Raji (cell line): ENCODE results near the gene CDK4.
A peak's percentile ranks its signal among the peaks of the same experiment; 100 is the strongest.

Source experiments
- POLR2A ChIP-seq: IDR thresholded peaks from 2 replicates; pipeline ENCODE4 v1.6.1; 2011; ENCODE audit warnings: low read depth, low read length, control low read depth; ENCODE audit not compliant: insufficient read depth

CDK4 gene

GRCh38 chr12:57763881-57764661 lies 12.0 kb upstream of the CDK4 start:
- no peak for TF ChIP-seq POLR2A

- TF ChIP-seq POLR2A: no peak
Observed at GRCh38 chr12:57762463-57762862, 10.4 kb upstream of the CDK4 start.

- no peak for TF ChIP-seq POLR2A
Observed at GRCh38 chr12:57761391-57761998, 9.4 kb upstream of the CDK4 start.

GRCh38 chr12:57760347-57760982 lies 8.4 kb upstream of the CDK4 start:
- no peak for TF ChIP-seq POLR2A

- TF ChIP-seq POLR2A: no peak
Observed at GRCh38 chr12:57759360-57759980, 7.4 kb upstream of the CDK4 start.

GRCh38 chr12:57758552-57759359 lies 6.6 kb upstream of the CDK4 start:
- no peak for TF ChIP-seq POLR2A

- no peak for TF ChIP-seq POLR2A
Observed at GRCh38 chr12:57757771-57758170, 5.7 kb upstream of the CDK4 start.

GRCh38 chr12:57756406-57757341 lies 4.6 kb upstream of the CDK4 start:
- TF ChIP-seq POLR2A: 0 out of 2 replicates have a peak, but pooled peaks have one; percentile 18

- TF ChIP-seq POLR2A: peak; percentile 31; the same call in 1 of the 2 replicates
Observed at GRCh38 chr12:57755454-57756372, 3.6 kb upstream of the CDK4 start.

GRCh38 chr12:57755194-57755453 lies 3.0 kb upstream of the CDK4 start:
- no peak for TF ChIP-seq POLR2A

- TF ChIP-seq POLR2A: peak; percentile 75
Observed at GRCh38 chr12:57754411-57755193, 2.5 kb upstream of the CDK4 start, which contains the start of gene MARCHF9. Gene MARCHF9 (plus strand): TSS chr12:57755103. CDS start chr12:57755529, 426 bp downstream.

GRCh38 chr12:57753756-57754337 lies 1.7 kb upstream of the CDK4 start:
- TF ChIP-seq POLR2A: no peak
